Neural progenitor cell (in vitro differentiated cells): ENCODE measurements around the gene AFF3. TPM values are rescaled to one million over a fixed set of nuclear protein-coding genes. Genes with fewer than 3 reads are reported as not detected.

ENCODE experiments used
- DNase-seq: peaks from one replicate; pipeline ENCODE4 v3.0.0-alpha.2; 2016; ENCODE audit warnings: low spot score
- H2AFZ ChIP-seq: fragments of 200-600 bp; sonication (generic); replicated peaks from 2 replicates; pipeline ENCODE4 v1.6.1; 2016; ENCODE audit warnings: antibody characterized with exemption
- H3F3A ChIP-seq: fragments of 200-600 bp; sonication (generic); 2 replicates; pipeline ENCODE4 v1.6.1; 2016; ENCODE audit warnings: antibody characterized with exemption, low read depth
- H3K27ac ChIP-seq: fragments of 200-600 bp; sonication (generic); 2 replicates; pipeline ENCODE4 v1.5.1; 2016; ENCODE audit warnings: mild to moderate bottlenecking
- H3K27me3 ChIP-seq: fragments of 200-600 bp; sonication (generic); 2 replicates; pipeline ENCODE4 v1.6.1; 2016; ENCODE audit warnings: mild to moderate bottlenecking, moderate library complexity
- H3K36me3 ChIP-seq: fragments of 200-600 bp; sonication (generic); 2 replicates; pipeline ENCODE4 v1.5.1; 2016
- H3K4me1 ChIP-seq: fragments of 200-600 bp; sonication (generic); 2 replicates; pipeline ENCODE4 v1.6.1; 2016; ENCODE audit warnings: mixed run types
- H3K4me2 ChIP-seq: fragments of 200-600 bp; sonication (generic); 2 replicates; pipeline ENCODE4 v1.6.1; 2016
- H3K4me3 ChIP-seq: fragments of 200-600 bp; sonication (generic); 2 replicates; pipeline ENCODE4 v1.5.1; 2016
- H3K79me2 ChIP-seq: fragments of 200-600 bp; sonication (generic); 2 replicates; pipeline ENCODE4 v1.6.1; 2016; ENCODE audit warnings: low read depth
- H3K9ac ChIP-seq: fragments of 200-600 bp; sonication (generic); 2 replicates; pipeline ENCODE4 v1.6.1; 2016
- H3K9me3 ChIP-seq: fragments of 200-600 bp; sonication (generic); 2 replicates; pipeline ENCODE4 v1.5.1; 2016; ENCODE audit warnings: low read depth
- H4K20me1 ChIP-seq: fragments of 200-600 bp; sonication (generic); 2 replicates; pipeline ENCODE4 v1.6.1; 2016; ENCODE audit warnings: low read depth
- H3K27ac Mint-ChIP-seq: 3 replicates; pipeline ENCODE4 v1.8.0; 2021; ENCODE audit warnings: mixed read lengths
- H3K27me3 Mint-ChIP-seq: 2 replicates; pipeline ENCODE4 v1.8.0; 2022; ENCODE audit warnings: low read depth, mild to moderate bottlenecking, inconsistent platforms, moderate library complexity, mixed read lengths; ENCODE audit not compliant: insufficient read depth
- H3K36me3 Mint-ChIP-seq: 3 replicates; pipeline ENCODE4 v1.8.0; 2021; ENCODE audit warnings: mixed read lengths
- H3K4me1 Mint-ChIP-seq: 3 replicates; pipeline ENCODE4 v1.8.0; 2021; ENCODE audit warnings: mixed read lengths
- H3K4me3 Mint-ChIP-seq: 3 replicates; pipeline ENCODE4 v1.8.0; 2021; ENCODE audit warnings: mild to moderate bottlenecking, moderate library complexity, mixed read lengths
- H3K9me3 Mint-ChIP-seq: 3 replicates; pipeline ENCODE4 v1.8.0; 2020; ENCODE audit warnings: mixed read lengths
- CTCF ChIP-seq: fragments of 200-600 bp; sonication (generic); IDR thresholded peaks from 2 replicates; pipeline ENCODE4 v1.5.1; 2017; ENCODE audit warnings: antibody characterized with exemption, mild to moderate bottlenecking
- EZH2 ChIP-seq: fragments of 200-600 bp; sonication (generic); IDR thresholded peaks from 2 replicates; pipeline ENCODE4 v1.6.1; 2017; ENCODE audit warnings: antibody characterized with exemption, mild to moderate bottlenecking, moderate library complexity
- EZH2phosphoT487 ChIP-seq: fragments of 200-600 bp; sonication (generic); IDR thresholded peaks from 2 replicates; pipeline ENCODE4 v1.6.1; 2017; ENCODE audit warnings: antibody characterized with exemption
- total RNA-seq: library from RNA; depleted of rRNA; stranded (reverse); fragments of >200 nt; gene quantifications from 2 replicates; pipeline ENCODE4 v1.2.3, GENCODE V29; 2015; ENCODE audit warnings: low replicate concordance

AFF3 gene
- total RNA-seq, 1 donor from 2014 or later = 0.26 TPM

- Histone ChIP-seq H3K9ac (no peak overlapping the region), H3K4me2 (no peak overlapping the region), H3K9me3 (no peaks in the 10 kb centered on the region), H3F3A (peaks cover 21% of the 10 kb centered on the region), H3K27ac (no peak overlapping the region), H4K20me1 (peaks cover 4% of the 10 kb centered on the region), H3K27me3 (no peaks in the 10 kb centered on the region), H2AFZ (no peak overlapping the region), H3K36me3 (no peaks in the 10 kb centered on the region), H3K4me1 (peaks cover 30% of the 10 kb centered on the region), H3K79me2 (no peaks in the 10 kb centered on the region), H3K4me3 (no peak overlapping the region)
- DNase-seq = no peak
- H3K4me3 Mint-ChIP-seq = peak overlapping the region; percentile 13
- H3K9me3 Mint-ChIP-seq = no peaks in the 10 kb centered on the region
- H3K27ac Mint-ChIP-seq = no peak overlapping the region
- peaks cover 58% of the 10 kb centered on the region for H3K4me1 Mint-ChIP-seq
- peaks cover 3% of the 10 kb centered on the region for H3K27me3 Mint-ChIP-seq
- TF ChIP-seq CTCF = no peak
- TF ChIP-seq EZH2phosphoT487 = no peak
- no peak for TF ChIP-seq EZH2
- no peaks in the 10 kb centered on the region for H3K36me3 Mint-ChIP-seq
Measured at GRCh38 chr2:99571021-99571420, 571.4 kb downstream of the AFF3 start.

- no peaks in the 10 kb centered on the region for H3K36me3 Mint-ChIP-seq
- Histone ChIP-seq H3K9me3 (no peaks in the 10 kb centered on the region), H3K9ac (no peak overlapping the region), H3K79me2 (no peaks in the 10 kb centered on the region), H3K27ac (no peak overlapping the region), H3F3A (peaks cover 21% of the 10 kb centered on the region), H3K4me3 (no peak overlapping the region), H2AFZ (no peak overlapping the region), H3K36me3 (no peaks in the 10 kb centered on the region), H3K4me2 (no peak overlapping the region), H3K27me3 (no peaks in the 10 kb centered on the region), H4K20me1 (peaks cover 4% of the 10 kb centered on the region), H3K4me1 (peaks cover 40% of the 10 kb centered on the region)
- H3K27ac Mint-ChIP-seq = no peak overlapping the region
- H3K9me3 Mint-ChIP-seq = no peaks in the 10 kb centered on the region
- TF ChIP-seq EZH2 (no peak), CTCF (no peak), EZH2phosphoT487 (no peak)
- no peak for DNase-seq
- no peak overlapping the region for H3K4me3 Mint-ChIP-seq
- H3K4me1 Mint-ChIP-seq = peaks cover 65% of the 10 kb centered on the region
- peaks cover 5% of the 10 kb centered on the region for H3K27me3 Mint-ChIP-seq
Measured at GRCh38 chr2:99569386-99569785, 573.0 kb downstream of the AFF3 start.

- Histone ChIP-seq H3K27ac (no peak overlapping the region), H3F3A (no peaks in the 10 kb centered on the region), H3K27me3 (peaks cover 5% of the 10 kb centered on the region), H3K9ac (no peak overlapping the region), H3K36me3 (no peaks in the 10 kb centered on the region), H3K4me1 (peaks cover 9% of the 10 kb centered on the region), H3K79me2 (no peaks in the 10 kb centered on the region), H3K4me3 (no peak overlapping the region), H3K4me2 (no peak overlapping the region), H2AFZ (no peak overlapping the region), H3K9me3 (no peaks in the 10 kb centered on the region), H4K20me1 (no peaks in the 10 kb centered on the region)
- no peaks in the 10 kb centered on the region for H3K9me3 Mint-ChIP-seq
- peak overlapping the region; percentile 73 for H3K27ac Mint-ChIP-seq
- TF ChIP-seq CTCF (no peak), EZH2 (no peak), EZH2phosphoT487 (no peak)
- H3K36me3 Mint-ChIP-seq = peaks cover 2% of the 10 kb centered on the region
- no peak overlapping the region for H3K4me3 Mint-ChIP-seq
- no peak for DNase-seq
- peaks cover 39% of the 10 kb centered on the region for H3K4me1 Mint-ChIP-seq
- H3K27me3 Mint-ChIP-seq = peaks cover 3% of the 10 kb centered on the region
Measured at GRCh38 chr2:99565227-99565626, 577.2 kb downstream of the AFF3 start.
